K562 (cell line): ENCODE results near the gene VWA1. TPM values are rescaled to one million over a fixed set of nuclear protein-coding genes. Genes with fewer than 3 reads are reported as not detected.
A peak's percentile ranks its signal among the peaks of the same experiment; 100 is the strongest.

Experiments used
- BRCA1 ChIP-seq, 2 experiments: fragments of 450-650 bp in 1 of 2; sonication (generic) in 1 of 2; formaldehyde crosslinking in 1 of 2; IDR thresholded peaks; 2 replicates each; pipeline versions ENCODE4 v1.5.0 to v1.6.1; 2017 to 2020; ENCODE audit warnings: mild to moderate bottlenecking in 1 of 2, missing genetic modification reagents in 1 of 2
- FOXK2 ChIP-seq, 2 experiments: fragments of 450-650 bp; IDR thresholded peaks in 1 of 2; conservative IDR thresholded peaks in 1 of 2; 2 replicates each; pipeline ENCODE4 v1.6.1; 2016; ENCODE audit warnings: low read depth in 2 of 2, mild to moderate bottlenecking in 1 of 2
- MCM7 ChIP-seq, 2 experiments: fragments of 450-650 bp; IDR thresholded peaks; 2 replicates each; pipeline ENCODE4 v1.6.1; 2016 to 2018
- MEIS2 ChIP-seq: fragments of 450-650 bp; IDR thresholded peaks from 2 replicates; pipeline ENCODE4 v1.6.1; 2014; ENCODE audit warnings: mild to moderate bottlenecking; ENCODE audit not compliant: partially characterized antibody
- MYBL2 ChIP-seq, 2 experiments: fragments of 450-650 bp in 1 of 2; sonication (generic) in 1 of 2; formaldehyde crosslinking in 1 of 2; IDR thresholded peaks; 2 replicates each; pipeline versions ENCODE4 v1.6.1 to v1.8.1; 2017 to 2022; ENCODE audit warnings: borderline replicate concordance in 1 of 2, inconsistent platforms in 1 of 2, low read depth in 1 of 2, mild to moderate bottlenecking in 1 of 2, missing genetic modification reagents in 1 of 2, moderate library complexity in 1 of 2
- YY1 ChIP-seq, 3 experiments: IDR thresholded peaks; 2 replicates each; pipeline ENCODE4 v1.6.1; 2011; ENCODE audit warnings: low read length in 2 of 3, mild to moderate bottlenecking in 2 of 3, moderate library complexity in 2 of 3, borderline replicate concordance in 1 of 3, control low read depth in 1 of 3, low read depth in 1 of 3; ENCODE audit not compliant: insufficient read depth in 3 of 3, insufficient replicate concordance in 2 of 3, control insufficient read depth in 1 of 3, insufficient read length in 1 of 3; ENCODE audit errors: extremely low read depth in 1 of 3
- ZNF584 ChIP-seq: fragments of 200-800 bp; sonication (Bioruptor generic); IDR thresholded peaks from 2 replicates; pipeline ENCODE4 v1.6.1; 2016; ENCODE audit warnings: low read depth, mild to moderate bottlenecking, missing genetic modification characterization, missing compliant biosample characterization
- ZNF75A ChIP-seq: fragments of 450-650 bp; formaldehyde crosslinking; IDR thresholded peaks from 2 replicates; pipeline ENCODE4 v1.4.0; 2020; ENCODE audit warnings: mild to moderate bottlenecking
- ZNF780A ChIP-seq: fragments of 250-450 bp; sonication (Bioruptor Pico); IDR thresholded peaks from 2 replicates; pipeline ENCODE4 v1.5.0; 2021; ENCODE audit warnings: mild to moderate bottlenecking
- polyA plus RNA-seq, 8 experiments: library from polyadenylated mRNA; depleted of rRNA in 4 of 8; stranded (reverse) in 5 of 8; unstranded in 3 of 8; fragments of >200 nt; fragmentation: Nextera tagmentation in 2 of 8; fragmentation: Illumina TruSeq in 1 of 8; extraction: Ambion mirVana in 2 of 8; extraction: Trizol in 1 of 8; gene quantifications; 2 replicates each; pipeline versions ENCODE4 v1.2.1 to v1.2.3, GENCODE V29; 2011 to 2014; ENCODE audit warnings: inconsistent platforms in 1 of 8, missing spikeins in 1 of 8
- total RNA-seq, 7 experiments: library from RNA; depleted of rRNA in 6 of 7; stranded (reverse); fragments of >200 nt in 6 of 7; fragmentation: Illumina TruSeq in 2 of 7; extraction: Trizol in 2 of 7; gene quantifications; 2 replicates each; pipeline versions ENCODE4 v1.2.1 to v1.2.3, GENCODE V29; 2011 to 2021; ENCODE audit warnings: low replicate concordance in 1 of 7
- TF ChIP-seq, protein P1 (sequence below): fragments of 450-650 bp; IDR thresholded peaks from 2 replicates; pipeline ENCODE4 v1.6.1; 2018; ENCODE audit not compliant: partially characterized antibody

The VWA1 gene
- total and polyA plus RNA-seq, 9 of the 15 experiments (the other 6 are each of a cell fraction or from before 2014, with no cell fraction given), result 0.01 to 6.4 (median 0.85) TPM

- TF ChIP-seq YY1 (IDR thresholded peaks at IDR 0.05; ENCODE audit: borderline replicate concordance in 1 of 3, control insufficient read depth in 1 of 3, extremely low read depth in 1 of 3, insufficient read depth in 3 of 3, insufficient read length in 1 of 3, insufficient replicate concordance in 2 of 3, low read depth in 1 of 3, low read length in 2 of 3) (peak; percentile 87 to 96 (median 96)), MYBL2 (IDR thresholded peaks at IDR 0.05; ENCODE audit: low read depth) (no peak), MYBL2 (CRISPR knock-in tag; IDR thresholded peaks at IDR 0.05; ENCODE audit: borderline replicate concordance) (no peak), MEIS2 (no peak), ZNF780A (CRISPR knock-in tag) (no peak), MCM7 (IDR thresholded peaks at IDR 0.05) (no peak), BRCA1 (IDR thresholded peaks at IDR 0.05) (no peak), BRCA1 (CRISPR knock-in tag; IDR thresholded peaks at IDR 0.05) (no peak), ZNF584 (CRISPR knock-in tag) (no peak), ZNF75A (CRISPR knock-in tag) (no peak), FOXK2 (conservative IDR thresholded peaks at IDR 0.05 in 1 of 2, IDR thresholded peaks at IDR 0.05 in 1 of 2; ENCODE audit: low read depth in 2 of 2) (peak; percentile 61 to 78; a peak in 3 of 4 replicates)
- TF ChIP-seq, protein P1, sequence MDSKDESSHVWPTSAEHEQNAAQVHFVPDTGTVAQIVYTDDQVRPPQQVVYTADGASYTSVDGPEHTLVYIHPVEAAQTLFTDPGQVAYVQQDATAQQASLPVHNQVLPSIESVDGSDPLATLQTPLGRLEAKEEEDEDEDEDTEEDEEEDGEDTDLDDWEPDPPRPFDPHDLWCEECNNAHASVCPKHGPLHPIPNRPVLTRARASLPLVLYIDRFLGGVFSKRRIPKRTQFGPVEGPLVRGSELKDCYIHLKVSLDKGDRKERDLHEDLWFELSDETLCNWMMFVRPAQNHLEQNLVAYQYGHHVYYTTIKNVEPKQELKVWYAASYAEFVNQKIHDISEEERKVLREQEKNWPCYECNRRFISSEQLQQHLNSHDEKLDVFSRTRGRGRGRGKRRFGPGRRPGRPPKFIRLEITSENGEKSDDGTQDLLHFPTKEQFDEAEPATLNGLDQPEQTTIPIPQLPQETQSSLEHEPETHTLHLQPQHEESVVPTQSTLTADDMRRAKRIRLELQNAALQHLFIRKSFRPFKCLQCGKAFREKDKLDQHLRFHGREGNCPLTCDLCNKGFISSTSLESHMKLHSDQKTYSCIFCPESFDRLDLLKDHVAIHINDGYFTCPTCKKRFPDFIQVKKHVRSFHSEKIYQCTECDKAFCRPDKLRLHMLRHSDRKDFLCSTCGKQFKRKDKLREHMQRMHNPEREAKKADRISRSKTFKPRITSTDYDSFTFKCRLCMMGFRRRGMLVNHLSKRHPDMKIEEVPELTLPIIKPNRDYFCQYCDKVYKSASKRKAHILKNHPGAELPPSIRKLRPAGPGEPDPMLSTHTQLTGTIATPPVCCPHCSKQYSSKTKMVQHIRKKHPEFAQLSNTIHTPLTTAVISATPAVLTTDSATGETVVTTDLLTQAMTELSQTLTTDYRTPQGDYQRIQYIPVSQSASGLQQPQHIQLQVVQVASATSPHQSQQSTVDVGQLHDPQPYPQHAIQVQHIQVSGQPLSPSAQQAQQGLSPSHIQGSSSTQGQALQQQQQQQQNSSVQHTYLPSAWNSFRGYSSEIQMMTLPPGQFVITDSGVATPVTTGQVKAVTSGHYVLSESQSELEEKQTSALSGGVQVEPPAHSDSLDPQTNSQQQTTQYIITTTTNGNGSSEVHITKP, result no peak
Measured at GRCh38 chr1:1399187-1399871, 36.2 kb upstream of the VWA1 start, which contains the start of gene CCNL2 (continued).
